IPS-NIHi7 (cell line): Measurements from ENCODE around the gene CDR2L.
"Not testable (repeated sequence)": the region's sequence is repeated elsewhere in the genome, so short reads cannot be mapped to it uniquely, and the experiment has no call there.

ENCODE experiments used
- DNase-seq: peaks from one replicate; pipeline ENCODE4 v3.0.0; 2012; ENCODE audit warnings: mixed read lengths; ENCODE audit errors: extremely low spot score

CDR2L gene

DNA sequence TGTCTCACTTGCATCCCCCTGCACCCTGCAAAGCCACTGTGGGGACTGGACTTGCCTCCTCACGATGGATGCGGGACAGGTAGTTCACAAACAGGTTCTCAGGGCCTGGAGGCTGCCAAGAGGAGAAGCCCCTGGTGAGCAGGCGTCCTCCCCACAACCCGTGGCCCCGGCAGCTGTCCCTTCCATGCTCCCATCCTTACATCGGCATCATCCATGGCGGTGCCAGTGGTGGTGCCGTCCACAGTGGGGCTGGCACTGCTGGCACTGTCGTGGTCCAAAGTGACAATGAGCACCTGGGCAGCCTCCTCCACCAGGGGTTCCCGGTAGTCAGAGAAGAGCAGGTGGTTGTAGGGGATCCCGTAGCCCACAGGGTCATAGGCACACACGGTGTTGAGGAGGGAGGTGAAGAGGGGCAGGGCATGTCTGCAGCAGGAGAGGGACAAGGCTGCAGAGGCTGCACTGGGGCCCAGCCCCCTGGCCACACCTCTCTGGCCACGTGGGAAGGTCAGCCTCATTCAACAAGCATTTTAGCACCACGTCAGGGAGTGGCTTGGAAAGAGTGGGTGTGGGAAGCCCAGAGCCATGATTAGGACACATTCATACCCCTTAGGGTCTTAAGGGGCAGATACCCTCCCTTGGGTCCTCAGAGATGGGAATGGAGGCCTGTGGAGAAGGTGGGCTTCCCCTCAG, 27.5 kb upstream of the CDR2L start:
- no peak for DNase-seq

GRCh38 chr17:74960570-74961342, 26.7 kb upstream of the CDR2L start:
- peak; percentile 87 for DNase-seq

DNA sequence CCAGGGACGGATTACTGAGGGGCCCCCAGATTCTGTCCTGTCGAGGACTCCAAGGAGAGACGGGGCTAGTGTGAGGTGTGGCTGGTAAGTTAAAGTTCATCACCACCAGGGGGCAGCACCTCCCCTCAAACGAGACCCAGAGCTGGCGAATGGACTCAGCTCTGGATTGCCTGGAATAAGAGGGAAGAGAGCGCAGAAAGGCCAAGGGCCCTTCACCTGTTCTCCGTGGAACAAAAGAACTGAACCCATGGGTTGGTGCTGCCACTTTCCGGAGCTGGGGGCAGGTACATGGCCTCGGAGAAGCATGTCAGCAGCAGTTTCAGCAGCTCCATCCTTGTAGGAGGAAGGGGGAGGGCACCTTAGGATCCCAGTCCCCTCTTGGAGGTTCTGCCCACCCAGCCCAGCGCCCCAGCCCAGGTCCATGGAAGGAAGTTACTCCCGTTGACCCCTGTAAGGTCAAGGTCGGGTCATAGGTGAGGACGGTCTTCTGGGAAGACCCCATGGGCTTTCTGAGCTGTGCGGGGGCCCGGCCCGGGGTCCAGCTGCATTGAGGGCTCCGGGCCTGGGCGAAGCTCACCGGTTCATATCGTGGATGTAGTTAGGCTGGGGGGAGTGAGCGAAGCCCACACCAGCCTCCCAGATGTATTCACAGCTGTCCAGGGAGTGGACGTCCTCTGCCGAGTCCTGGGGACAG, 25.6 kb upstream of the CDR2L start:
- DNase-seq = peak; percentile 92

GRCh38 chr17:74962622-74963394, 24.6 kb upstream of the CDR2L start:
- no peak for DNase-seq

DNA sequence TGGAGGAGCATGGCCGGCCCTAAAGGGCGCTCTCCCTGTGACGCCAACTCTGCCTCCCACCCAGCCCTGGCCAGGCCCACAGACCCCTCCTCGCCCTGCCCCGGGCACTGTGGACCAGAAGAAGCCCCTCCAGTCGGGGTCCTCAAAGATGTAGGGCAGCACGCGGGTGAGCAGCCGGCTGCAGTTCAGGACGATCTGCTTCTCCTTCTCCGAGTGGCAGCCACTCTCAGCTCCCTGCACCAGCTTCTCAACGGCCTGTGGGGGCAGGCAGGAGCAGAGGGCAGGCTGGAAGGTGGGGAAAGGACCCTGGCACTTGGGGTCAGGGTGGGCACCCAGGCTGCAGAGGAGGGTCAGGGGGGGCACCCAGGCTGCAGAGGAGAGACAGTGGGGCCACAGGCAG, 23.8 kb upstream of the CDR2L start:
- DNase-seq = no peak

DNA sequence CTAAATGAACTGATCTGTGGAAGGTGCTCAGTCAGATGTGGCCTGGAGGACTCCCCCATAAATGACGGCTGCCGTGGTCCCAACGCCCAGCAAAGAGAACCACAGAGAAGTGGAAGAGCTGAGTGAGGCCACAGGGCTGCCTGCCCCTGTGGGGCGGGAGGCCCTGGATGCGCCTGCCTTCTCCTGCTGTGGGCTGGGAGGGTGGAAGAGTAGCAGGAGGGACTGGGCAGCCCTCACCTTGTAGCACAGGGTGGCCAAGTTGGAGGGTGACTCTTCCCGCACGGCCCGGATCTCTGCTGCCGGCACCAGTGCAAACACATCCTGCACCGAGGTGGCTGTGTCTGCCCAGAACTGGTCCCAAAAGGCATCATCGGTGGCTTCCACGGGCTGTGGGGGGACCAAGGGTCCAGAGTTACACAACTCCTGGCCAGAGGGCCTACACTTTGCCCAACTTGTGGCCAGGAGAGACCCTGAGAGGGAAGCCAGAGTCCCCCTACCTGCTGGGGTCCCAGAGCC, 23.1 kb upstream of the CDR2L start:
- DNase-seq = no peak

- no peak for DNase-seq
Observed at GRCh38 chr17:74964988-74965622, 22.3 kb upstream of the CDR2L start.

DNA sequence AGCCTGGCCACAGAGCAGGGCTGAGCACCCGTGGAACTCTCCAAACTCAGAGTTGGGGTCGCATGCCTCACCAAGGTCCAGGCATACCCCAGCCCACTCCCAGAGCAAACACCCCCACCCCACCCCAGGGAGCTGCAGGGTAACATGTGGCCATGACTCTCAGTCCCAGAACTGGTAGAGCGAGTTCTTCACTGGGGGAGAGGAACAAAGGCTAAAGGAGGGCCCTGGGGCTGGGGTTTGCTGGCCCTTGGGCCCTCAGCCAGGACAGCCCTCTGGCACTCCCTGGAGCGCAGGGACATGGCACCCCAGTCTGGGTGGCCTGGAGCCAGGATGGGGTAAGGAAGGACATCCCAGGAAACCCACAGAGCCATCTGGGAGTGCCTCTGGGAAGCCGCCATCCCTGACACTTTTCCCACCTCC, 19.1 kb upstream of the CDR2L start:
- no peak for DNase-seq

DNA sequence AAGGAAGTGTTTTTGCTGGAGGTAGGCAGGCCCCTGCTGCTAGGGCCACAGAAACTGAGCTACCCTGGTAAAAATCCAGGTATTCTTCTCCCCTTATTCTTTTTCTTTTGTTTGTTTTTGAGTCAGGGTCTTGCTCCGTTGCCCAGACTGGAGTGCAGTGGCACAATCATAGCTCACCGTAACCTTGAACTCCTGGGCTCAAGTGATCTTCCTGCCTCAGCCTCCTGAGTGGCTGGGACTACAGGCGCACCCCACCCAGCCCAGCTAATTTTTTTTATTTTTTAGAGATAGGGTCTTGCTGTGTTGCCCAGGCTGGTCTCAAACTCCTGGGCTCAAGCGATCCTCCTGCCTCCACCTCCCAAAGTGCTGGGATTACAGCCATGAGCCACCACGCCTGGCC, 17.9 kb upstream of the CDR2L start:
- DNase-seq = not testable (repeated sequence)

DNA sequence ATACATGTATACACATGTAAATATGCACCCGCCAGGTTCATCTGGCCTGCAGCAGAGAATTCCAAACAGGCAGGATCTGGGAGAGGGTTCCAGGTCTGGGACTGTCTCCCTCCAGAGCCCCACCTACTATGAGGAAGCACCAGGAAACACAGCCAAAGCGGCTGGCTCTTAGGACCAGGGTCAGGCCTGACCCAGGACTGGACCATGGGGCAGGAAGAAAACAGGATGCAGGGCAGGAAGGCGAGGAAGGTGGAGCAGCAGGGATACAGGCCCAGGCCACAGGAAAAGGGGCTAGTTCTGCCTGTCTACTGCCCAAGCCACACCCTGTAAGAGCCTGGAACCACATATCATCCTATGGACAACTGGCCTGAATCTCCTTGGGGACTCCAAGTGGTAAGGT, 17.0 kb upstream of the CDR2L start:
- DNase-seq = no peak

DNA sequence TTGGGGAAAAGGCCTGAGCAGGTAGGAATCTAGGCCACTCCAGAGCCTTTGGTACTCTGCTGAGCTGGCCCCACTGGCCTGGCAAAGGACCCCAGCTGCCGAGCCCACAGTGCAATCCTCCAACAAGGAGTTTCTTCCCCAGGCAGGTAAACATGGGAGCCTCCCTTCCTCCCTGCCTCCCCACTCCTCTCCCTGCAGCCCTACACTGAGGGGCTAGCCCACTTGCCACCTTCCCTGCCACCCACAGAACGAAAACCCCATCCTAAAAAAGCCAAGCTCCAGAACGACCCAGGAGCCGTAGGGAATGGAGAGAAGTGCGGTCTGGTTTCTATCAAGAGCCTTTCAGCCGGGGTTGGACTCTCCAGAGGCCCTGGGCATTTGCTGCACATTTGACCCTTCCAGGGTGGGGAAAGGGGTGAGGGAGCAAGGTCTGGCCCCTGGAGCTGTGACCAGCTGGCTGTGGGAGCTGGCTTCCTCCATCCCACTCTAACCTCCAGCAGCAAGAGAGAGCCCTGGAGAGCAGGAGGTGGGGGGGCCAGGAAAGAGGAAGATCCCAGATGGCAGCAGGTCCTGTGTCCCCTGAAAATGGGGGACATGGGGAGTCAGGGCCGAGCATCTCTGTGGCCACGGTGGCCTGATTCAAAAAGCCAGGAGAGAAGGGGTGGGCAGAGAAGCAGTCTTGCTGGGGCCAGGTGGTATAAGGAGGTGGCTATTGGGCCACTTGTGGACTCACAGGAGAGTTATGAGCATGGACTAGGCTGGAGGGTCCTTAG, 16.2 kb upstream of the CDR2L start:
- DNase-seq = no peak

DNA sequence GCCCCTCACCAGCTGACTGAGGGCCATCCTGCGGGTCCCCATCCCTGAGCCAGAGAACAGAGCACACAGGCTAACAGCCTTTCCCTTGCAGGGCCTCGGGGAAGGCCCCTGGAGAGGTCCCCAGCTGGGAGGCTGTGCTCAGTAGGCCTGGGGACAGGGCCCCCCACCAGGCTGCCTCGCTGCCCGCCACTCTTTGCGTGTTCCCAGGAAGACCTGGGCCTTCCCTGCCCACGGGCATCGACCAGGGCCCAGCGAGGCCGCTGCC, 15.7 kb upstream of the CDR2L start:
- no peak for DNase-seq

DNA sequence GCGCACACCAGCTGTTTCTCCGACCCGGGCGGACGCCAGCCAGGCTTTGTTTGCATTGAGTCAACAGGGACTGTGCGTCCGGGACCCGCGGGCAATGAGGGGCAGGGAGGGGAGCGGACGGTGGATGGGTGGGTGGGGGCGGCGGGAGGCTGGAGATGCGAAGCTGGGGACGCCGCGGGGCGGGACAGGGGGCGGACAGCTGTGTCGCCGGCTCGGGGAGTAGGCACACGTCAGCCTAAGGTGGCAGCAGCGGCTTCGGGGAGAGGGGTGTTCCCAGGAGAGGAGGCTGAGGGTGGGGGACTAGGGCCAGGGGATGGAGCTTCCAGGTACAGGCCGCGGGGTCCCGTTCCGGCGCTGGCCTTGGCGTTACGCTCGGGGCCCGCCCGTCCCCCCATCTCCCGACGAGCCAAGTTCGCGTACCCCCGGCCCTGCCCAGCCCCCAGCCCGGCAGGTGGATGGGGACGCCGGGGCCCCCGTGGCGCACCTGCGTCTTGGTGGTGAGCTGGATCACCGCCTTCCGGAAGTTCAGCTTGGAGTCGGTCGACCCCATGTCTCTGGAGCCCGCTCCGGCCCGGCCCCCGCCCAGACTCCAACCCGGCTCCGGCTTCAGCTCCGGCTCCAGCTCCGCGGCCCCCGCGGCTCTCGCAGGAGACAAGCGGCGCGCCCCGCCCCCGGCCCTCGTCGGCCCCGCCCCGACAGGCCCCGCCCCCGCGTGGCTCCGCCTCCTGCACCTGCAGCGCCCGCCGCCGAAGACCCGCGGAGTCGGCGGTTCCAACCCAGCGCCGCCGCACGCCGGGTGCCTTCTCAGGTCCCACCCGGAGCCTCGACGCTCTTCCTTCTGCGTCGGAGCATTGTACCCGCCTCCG, 15.1 kb upstream of the CDR2L start, which contains the start of gene HID1:
Gene HID1, minus strand, starts transcription at position 653 of the 866 bp plus-strand sequence. Its CDS starts 103 bp downstream, at position 550.
- peak; percentile 89 for DNase-seq

- no peak for DNase-seq
Observed at GRCh38 chr17:74972973-74973328, 14.5 kb upstream of the CDR2L start.

DNA sequence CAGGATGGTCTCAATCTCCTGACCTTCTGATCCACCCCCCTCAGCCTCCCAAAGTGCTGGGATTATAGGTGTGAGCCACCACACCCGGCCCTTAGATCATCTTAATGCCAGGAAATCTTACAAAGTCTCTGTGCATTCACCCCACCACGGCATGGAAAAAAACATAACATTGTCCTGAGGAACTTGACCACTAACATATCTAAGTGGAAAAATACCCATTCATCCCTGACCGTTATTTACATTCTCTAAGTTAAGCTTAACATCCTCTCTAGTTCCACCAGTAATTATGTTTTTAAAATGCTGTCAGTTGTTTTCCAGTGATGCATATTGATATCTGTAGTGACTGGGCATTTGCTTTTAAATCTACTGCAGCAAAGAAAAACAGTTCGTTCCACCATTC, 11.5 kb upstream of the CDR2L start:
- no peak for DNase-seq

- DNase-seq = no peak
Observed at GRCh38 chr17:74977802-74978201, 9.6 kb upstream of the CDR2L start.

- DNase-seq = no peak
Observed at GRCh38 chr17:74978240-74978639, 9.2 kb upstream of the CDR2L start.

- no peak for DNase-seq
Observed at GRCh38 chr17:74979408-74980146, 7.9 kb upstream of the CDR2L start.
